ENCODE results near the gene SLC22A25. TPM values are rescaled to one million over a fixed set of nuclear protein-coding genes. Genes with fewer than 3 reads are reported as not detected.

SLC22A25 gene
- total and polyA plus RNA-seq, 2 experiments from 2014 or later = 1.5 to 3.9 TPM

DNA sequence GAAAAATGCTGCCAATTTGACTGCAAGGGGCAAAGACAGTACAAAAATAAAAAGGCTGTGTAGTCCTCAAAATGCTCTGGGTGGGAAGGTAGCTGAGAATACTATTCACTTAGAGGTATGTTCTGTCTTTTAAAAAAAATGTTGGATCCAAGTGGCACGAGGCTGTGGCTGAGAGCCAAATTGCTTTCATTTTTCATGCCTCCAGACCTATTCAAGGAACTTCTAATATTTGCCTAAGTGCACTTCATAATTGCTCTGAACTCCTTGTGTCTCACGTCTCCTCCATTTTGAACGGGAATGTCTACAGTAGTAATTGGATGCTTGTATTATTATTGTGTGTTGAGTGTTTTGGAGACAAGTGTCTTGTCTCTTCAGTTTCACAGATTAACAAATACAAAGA is 19.1 kb upstream of the SLC22A25 start:
- H3K9me2 ChIP-seq (replicated peaks; ENCODE audit: insufficient read depth) = no peaks in the 10 kb centered on the region
- H3K4me1 ChIP-seq (ENCODE audit: insufficient read depth) = no peaks in the 10 kb centered on the region
- no peaks in the 10 kb centered on the region for H3K36me3 ChIP-seq (replicated peaks; ENCODE audit: insufficient read depth, low read depth)
- DNase-seq (ENCODE audit: low spot score) = no peak
- no peaks in the 10 kb centered on the region for H3K9me3 ChIP-seq (ENCODE audit: low read depth)
- H3K4me3 ChIP-seq = no peak overlapping the region
- H3K27me3 ChIP-seq = no peaks in the 10 kb centered on the region
- no peaks in the 10 kb centered on the region for H3K79me2 ChIP-seq
- no peak overlapping the region for H3K27ac ChIP-seq
- no peaks in the 10 kb centered on the region for H4K20me1 ChIP-seq (ENCODE audit: insufficient read depth, poor library complexity, severe bottlenecking)
- TF ChIP-seq EZH2 (IDR thresholded peaks at IDR 0.05; ENCODE audit: borderline replicate concordance) (no peak), EZH2phosphoT487 (IDR thresholded peaks at IDR 0.05; ENCODE audit: low read depth, severe bottlenecking, unreplicated experiment) (no peak)
- TF ChIP-seq, protein P1, sequence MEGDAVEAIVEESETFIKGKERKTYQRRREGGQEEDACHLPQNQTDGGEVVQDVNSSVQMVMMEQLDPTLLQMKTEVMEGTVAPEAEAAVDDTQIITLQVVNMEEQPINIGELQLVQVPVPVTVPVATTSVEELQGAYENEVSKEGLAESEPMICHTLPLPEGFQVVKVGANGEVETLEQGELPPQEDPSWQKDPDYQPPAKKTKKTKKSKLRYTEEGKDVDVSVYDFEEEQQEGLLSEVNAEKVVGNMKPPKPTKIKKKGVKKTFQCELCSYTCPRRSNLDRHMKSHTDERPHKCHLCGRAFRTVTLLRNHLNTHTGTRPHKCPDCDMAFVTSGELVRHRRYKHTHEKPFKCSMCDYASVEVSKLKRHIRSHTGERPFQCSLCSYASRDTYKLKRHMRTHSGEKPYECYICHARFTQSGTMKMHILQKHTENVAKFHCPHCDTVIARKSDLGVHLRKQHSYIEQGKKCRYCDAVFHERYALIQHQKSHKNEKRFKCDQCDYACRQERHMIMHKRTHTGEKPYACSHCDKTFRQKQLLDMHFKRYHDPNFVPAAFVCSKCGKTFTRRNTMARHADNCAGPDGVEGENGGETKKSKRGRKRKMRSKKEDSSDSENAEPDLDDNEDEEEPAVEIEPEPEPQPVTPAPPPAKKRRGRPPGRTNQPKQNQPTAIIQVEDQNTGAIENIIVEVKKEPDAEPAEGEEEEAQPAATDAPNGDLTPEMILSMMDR (IDR thresholded peaks at IDR 0.05; ENCODE audit: poor library complexity) = no peak
- no peak overlapping the region for H3K4me2 ChIP-seq
- 50% methylated on average over 3 of the region's 3 CpGs for WGBS (ENCODE audit: low lambda C conversion rate, missing lambda C conversion rate)
- H2AFZ ChIP-seq = no peak overlapping the region

GRCh38 chr11:63251312-63251711 is 7.9 kb upstream of the SLC22A25 start:
- 74% methylated on average over 2 of the region's 2 CpGs for WGBS (ENCODE audit: low lambda C conversion rate, missing lambda C conversion rate)
- Histone ChIP-seq H3K4me1 (ENCODE audit: insufficient read depth) (peaks cover 4% of the 10 kb centered on the region), H3K27me3 (no peaks in the 10 kb centered on the region), H3K9me2 (replicated peaks; ENCODE audit: insufficient read depth) (no peaks in the 10 kb centered on the region), H3K4me2 (no peak overlapping the region), H3K4me3 (no peak overlapping the region), H3K9me3 (ENCODE audit: low read depth) (no peaks in the 10 kb centered on the region), H2AFZ (no peak overlapping the region), H3K79me2 (no peaks in the 10 kb centered on the region), H3K27ac (no peak overlapping the region), H4K20me1 (ENCODE audit: insufficient read depth, poor library complexity, severe bottlenecking) (no peaks in the 10 kb centered on the region), H3K36me3 (replicated peaks; ENCODE audit: insufficient read depth, low read depth) (no peaks in the 10 kb centered on the region)
- DNase-seq (ENCODE audit: low spot score) = no peak
- TF ChIP-seq EZH2phosphoT487 (IDR thresholded peaks at IDR 0.05; ENCODE audit: low read depth, severe bottlenecking, unreplicated experiment) = no peak
- TF ChIP-seq, protein P1 (IDR thresholded peaks at IDR 0.05; ENCODE audit: poor library complexity) = no peak
- no peak for TF ChIP-seq EZH2 (IDR thresholded peaks at IDR 0.05; ENCODE audit: borderline replicate concordance)

- H4K20me1 ChIP-seq (ENCODE audit: insufficient read depth, poor library complexity, severe bottlenecking) = no peaks in the 10 kb centered on the region
- H3K27ac ChIP-seq = no peak overlapping the region
- H3K4me3 ChIP-seq = no peak overlapping the region
- WGBS (ENCODE audit: low lambda C conversion rate, missing lambda C conversion rate) = 94% methylated on average over 5 of the region's 5 CpGs
- H3K36me3 ChIP-seq (replicated peaks; ENCODE audit: insufficient read depth, low read depth) = no peaks in the 10 kb centered on the region
- peaks cover 4% of the 10 kb centered on the region for H3K4me1 ChIP-seq (ENCODE audit: insufficient read depth)
- no peaks in the 10 kb centered on the region for H3K9me3 ChIP-seq (ENCODE audit: low read depth)
- no peak overlapping the region for H3K4me2 ChIP-seq
- H3K9me2 ChIP-seq (replicated peaks; ENCODE audit: insufficient read depth) = no peaks in the 10 kb centered on the region
- H3K79me2 ChIP-seq = no peaks in the 10 kb centered on the region
- TF ChIP-seq EZH2 (IDR thresholded peaks at IDR 0.05; ENCODE audit: borderline replicate concordance) (no peak), EZH2phosphoT487 (IDR thresholded peaks at IDR 0.05; ENCODE audit: low read depth, severe bottlenecking, unreplicated experiment) (no peak)
- TF ChIP-seq, protein P1 (IDR thresholded peaks at IDR 0.05; ENCODE audit: poor library complexity) = no peak
- no peak for DNase-seq (ENCODE audit: low spot score)
- no peak overlapping the region for H2AFZ ChIP-seq
- no peaks in the 10 kb centered on the region for H3K27me3 ChIP-seq
Observed at GRCh38 chr11:63250162-63251050, 7.0 kb upstream of the SLC22A25 start.
